K562 (cell line): ENCODE measurements around the gene UROD. TPM values are rescaled to one million over a fixed set of nuclear protein-coding genes. Genes with fewer than 3 reads are reported as not detected.
A peak's percentile ranks its signal among the peaks of the same experiment; 100 is the strongest.

Source experiments
- ATAC-seq: fragments of 200-7000 bp; cut with Tn5 transposase; 3 replicates; pipeline ENCODE4 v1.9.1; 2020; ENCODE audit warnings: moderate library complexity
- BruUV-seq: library from RNA; stranded (reverse); fragments of 400-500 nt; replicated peaks from 2 replicates; lab custom pipeline; 2021; lab: Mats Ljungman, UMichigan
- CTCF ChIA-PET: fragments of 300-600 bp; formaldehyde crosslinking; extraction: SDS; loops from one replicate; lab custom pipeline; 2021; ENCODE audit warnings: low intra/inter-chr PET ratio; lab: Yijun Ruan, JAX
- POLR2A ChIA-PET: fragments of 300-600, 350-650 bp; sonication (Branson Sonifier 250); formaldehyde crosslinking; extraction: SDS; loops from one replicate; lab custom pipeline; 2021; ENCODE audit warnings: antibody characterized with exemption, inconsistent platforms; lab: Yijun Ruan, JAX
- DNase-seq, 4 experiments: peaks; one replicate each; pipeline versions ENCODE4 v3.0.0 to v3.0.0-alpha.2; 2011 to 2018; ENCODE audit warnings: low spot score in 3 of 4, mixed read lengths in 3 of 4; ENCODE audit errors: extremely low read depth in 1 of 4
- FAIRE-seq: peaks from 2 replicates; lab custom pipeline; 2011; peaks lifted over from hg19 to GRCh38; lab: Jason Lieb, UNC
- H2AFZ ChIP-seq: 2 replicates; pipeline ENCODE4 v1.6.0; 2011; ENCODE audit warnings: low read depth, low read length, control low read depth, inconsistent platforms
- H3K27ac ChIP-seq: fragments of 200-600 bp; 3 replicates; pipeline ENCODE4 v1.8.0; 2011; ENCODE audit warnings: low read depth, mild to moderate bottlenecking, control low read depth, inconsistent platforms, low read length, moderate library complexity, mixed read lengths; ENCODE audit errors: extremely low read depth
- H3K27me3 ChIP-seq, 2 experiments: fragments of 300-600 bp in 1 of 2; 2 replicates in 1 of 2; 3 replicates in 1 of 2; pipeline versions ENCODE4 v1.6.0 to v1.8.0; 2011; ENCODE audit warnings: inconsistent platforms in 2 of 2, low read length in 2 of 2, mild to moderate bottlenecking in 1 of 2, mixed read lengths in 1 of 2, moderate library complexity in 1 of 2; ENCODE audit not compliant: control insufficient read depth in 2 of 2, insufficient read depth in 2 of 2
- H3K36me3 ChIP-seq: fragments of 300-600 bp; 3 replicates; pipeline ENCODE4 v1.8.0; 2011; ENCODE audit warnings: mild to moderate bottlenecking, low read length, inconsistent platforms; ENCODE audit not compliant: control insufficient read depth, insufficient read depth
- H3K4me1 ChIP-seq, 2 experiments: fragments of 200-600 bp in 1 of 2; replicated peaks in 1 of 2; 2 replicates in 1 of 2; 3 replicates in 1 of 2; pipeline versions ENCODE4 v1.5.1 to v1.8.0; 2011; ENCODE audit warnings: inconsistent platforms in 2 of 2, low read length in 2 of 2, mild to moderate bottlenecking in 1 of 2, mixed read lengths in 1 of 2, moderate library complexity in 1 of 2; ENCODE audit not compliant: control insufficient read depth in 2 of 2, insufficient read depth in 2 of 2
- H3K4me2 ChIP-seq: 2 replicates; pipeline ENCODE4 v1.6.1; 2011; ENCODE audit warnings: low read length, control low read depth, inconsistent platforms, mixed read lengths; ENCODE audit not compliant: insufficient read depth
- H3K4me3 ChIP-seq: fragments of 200-600 bp; sonication (generic), shearing (Covaris generic); 2 replicates; pipeline ENCODE4 v1.5.1; 2016; ENCODE audit warnings: control low read depth, inconsistent platforms
- H3K79me2 ChIP-seq: fragments of 200-600 bp; 3 replicates; pipeline ENCODE4 v1.8.0; 2011; ENCODE audit warnings: low read length, inconsistent platforms; ENCODE audit not compliant: control insufficient read depth, insufficient read depth
- H3K9ac ChIP-seq, 2 experiments: 2 replicates each; pipeline versions ENCODE4 v1.6.0 to v1.6.1; 2011; ENCODE audit warnings: low read depth in 2 of 2, low read length in 2 of 2, control low read depth in 1 of 2, inconsistent platforms in 1 of 2, mild to moderate bottlenecking in 1 of 2, mixed read lengths in 1 of 2; ENCODE audit not compliant: insufficient read depth in 1 of 2
- H3K9me1 ChIP-seq: one replicate; pipeline ENCODE4 v1.6.0; 2011; ENCODE audit warnings: inconsistent platforms, mild to moderate bottlenecking, low read length, moderate library complexity; ENCODE audit not compliant: control insufficient read depth, insufficient read depth
- H3K9me3 ChIP-seq: replicated peaks from 2 replicates; pipeline ENCODE4 v1.5.1; 2011; ENCODE audit warnings: low read depth, low read length, inconsistent platforms; ENCODE audit not compliant: control insufficient read depth, insufficient read depth
- H4K20me1 ChIP-seq: replicated peaks from 2 replicates; pipeline ENCODE4 v1.6.1; 2011; ENCODE audit warnings: low read length, inconsistent platforms, mixed read lengths; ENCODE audit not compliant: control insufficient read depth, insufficient read depth
- ATF4 ChIP-seq: fragments of 450-650 bp; formaldehyde crosslinking; IDR thresholded peaks from 2 replicates; pipeline ENCODE4 v1.4.0; 2022; ENCODE audit warnings: mild to moderate bottlenecking, moderate library complexity
- FOSL1 ChIP-seq: fragments of 200-800 bp; sonication (Bioruptor generic); conservative IDR thresholded peaks from 2 replicates; pipeline ENCODE4 v1.6.1; 2016; ENCODE audit warnings: missing genetic modification characterization, missing compliant biosample characterization
- FOXA3 ChIP-seq, 2 experiments: fragments of 450-650 bp in 1 of 2; sonication (generic) in 1 of 2; formaldehyde crosslinking; IDR thresholded peaks in 1 of 2; conservative IDR thresholded peaks in 1 of 2; 2 replicates each; pipeline versions ENCODE4 v1.4.0 to v1.8.0; 2020 to 2022; ENCODE audit warnings: mild to moderate bottlenecking in 2 of 2, missing genetic modification reagents in 1 of 2
- GATA2 ChIP-seq: sonication (generic); formaldehyde crosslinking; IDR thresholded peaks from 2 replicates; pipeline ENCODE4 v1.4.0; 2020; ENCODE audit warnings: mild to moderate bottlenecking, missing genetic modification reagents
- HSF4 ChIP-seq: fragments of 250-450 bp; sonication (Bioruptor Pico); IDR thresholded peaks from 2 replicates; pipeline ENCODE4 v2.1.2; 2022; ENCODE audit warnings: mild to moderate bottlenecking, moderate library complexity, borderline replicate concordance
- KAT8 ChIP-seq: fragments of 450-650 bp; IDR thresholded peaks from 2 replicates; pipeline ENCODE4 v1.6.1; 2016; ENCODE audit warnings: low read depth, mild to moderate bottlenecking
- NCOA6 ChIP-seq: fragments of 450-650 bp; IDR thresholded peaks from 2 replicates; pipeline ENCODE4 v1.6.1; 2017; ENCODE audit warnings: mild to moderate bottlenecking
- NFE2 ChIP-seq: IDR thresholded peaks from 2 replicates; pipeline ENCODE4 v1.6.1; 2014; ENCODE audit warnings: antibody characterized with exemption, low read depth
- NFYB ChIP-seq: IDR thresholded peaks from 2 replicates; pipeline ENCODE4 v1.6.1; 2011; ENCODE audit warnings: mild to moderate bottlenecking, moderate library complexity; ENCODE audit not compliant: insufficient read length; ENCODE audit errors: extremely low read depth
- POLR2H ChIP-seq: IDR thresholded peaks from 2 replicates; pipeline ENCODE4 v1.6.1; 2016; ENCODE audit warnings: missing genetic modification characterization, low read depth, mild to moderate bottlenecking, control low read depth, missing compliant biosample characterization, moderate library complexity
- SAP30 ChIP-seq: fragments of 200-600 bp; sonication (generic); IDR thresholded peaks from 2 replicates; pipeline ENCODE4 v1.6.1; 2012; ENCODE audit warnings: borderline replicate concordance, low read depth, mild to moderate bottlenecking, moderate library complexity, low read length, control low read depth, inconsistent platforms; ENCODE audit not compliant: insufficient read depth, poor library complexity, severe bottlenecking
- SMAD1 ChIP-seq: fragments of 150-350 bp; IDR thresholded peaks from 2 replicates; pipeline ENCODE4 v1.6.1; 2014; ENCODE audit warnings: low read length, low read depth; ENCODE audit not compliant: partially characterized antibody
- ZFP36 ChIP-seq: fragments of 150-350 bp; IDR thresholded peaks from 2 replicates; pipeline ENCODE4 v1.6.1; 2018; ENCODE audit warnings: low read length, low read depth; ENCODE audit not compliant: partially characterized antibody
- ZNF133 ChIP-seq: fragments of 250-450 bp; sonication (Bioruptor Pico); IDR thresholded peaks from 2 replicates; pipeline ENCODE4 v1.4.0; 2020; ENCODE audit warnings: mild to moderate bottlenecking
- ZNF41 ChIP-seq: fragments of 250-450 bp; sonication (Bioruptor Pico); conservative IDR thresholded peaks from 2 replicates; pipeline ENCODE4 v1.4.0; 2020; ENCODE audit warnings: mild to moderate bottlenecking
- ZNF639 ChIP-seq, 2 experiments: fragments of 200-800 bp in 1 of 2; sonication (Bioruptor generic) in 1 of 2; sonication (generic) in 1 of 2; formaldehyde crosslinking in 1 of 2; IDR thresholded peaks in 1 of 2; conservative IDR thresholded peaks in 1 of 2; 2 replicates each; pipeline versions ENCODE4 v1.5.0 to v1.6.1; 2016 to 2020; ENCODE audit warnings: missing compliant biosample characterization in 1 of 2, missing genetic modification characterization in 1 of 2, missing genetic modification reagents in 1 of 2
- WGBS: fragments of 100-300 bp; shearing (Covaris generic); methylation state at CpG from one replicate; pipeline ENCODE4 v1.1.6; 2016; ENCODE audit warnings: low coverage, mixed read lengths; ENCODE audit not compliant: insufficient coverage; ENCODE audit errors: missing lambda C conversion rate; 5-methylcytosine and 5-hydroxymethylcytosine counted together
- in situ Hi-C: fragments of 300-500 bp; cut with MboI; formaldehyde crosslinking; loops from 4 replicates; pipeline ENCODE4 v1.15.0; 2018; ENCODE audit warnings: inconsistent platforms, mixed read lengths
- intact Hi-C: fragments of 100-400 bp; cut with micrococcal nuclease; formaldehyde crosslinking; loops from 2 replicates; pipeline ENCODE4 v1.14.2; 2022
- polyA plus RNA-seq, 8 experiments: library from polyadenylated mRNA; depleted of rRNA in 4 of 8; stranded (reverse) in 5 of 8; unstranded in 3 of 8; fragments of >200 nt; fragmentation: Nextera tagmentation in 2 of 8; fragmentation: Illumina TruSeq in 1 of 8; extraction: Ambion mirVana in 2 of 8; extraction: Trizol in 1 of 8; gene quantifications; 2 replicates each; pipeline versions ENCODE4 v1.2.1 to v1.2.3, GENCODE V29; 2011 to 2014; ENCODE audit warnings: inconsistent platforms in 1 of 8, missing spikeins in 1 of 8
- total RNA-seq, 7 experiments: library from RNA; depleted of rRNA in 6 of 7; stranded (reverse); fragments of >200 nt in 6 of 7; fragmentation: Illumina TruSeq in 2 of 7; extraction: Trizol in 2 of 7; gene quantifications; 2 replicates each; pipeline versions ENCODE4 v1.2.1 to v1.2.3, GENCODE V29; 2011 to 2021; ENCODE audit warnings: low replicate concordance in 1 of 7

Gene UROD
- total and polyA plus RNA-seq, 9 of the 15 experiments (the other 6 are each of a cell fraction or from before 2014, with no cell fraction given), result 533 to 2,933 (median 1,100) TPM

GRCh38 chr1:45009956-45010854, 1.8 kb upstream of the UROD start:
- ChIA-PET POLR2A (interaction anchor here (0.6 to 8.7 kb wide), 24 partner anchors 7 to 574 kb away, joined by 3 to 113 read pairs (median 4); partner anchors contain the start of genes BTBD19, EIF2B3, MUTYH and NASP), CTCF (interaction anchor here (0.6 kb wide), 1 partner anchor 136 kb away, joined by 3 read pairs; no protein-coding TSS in a partner anchor)
- Histone ChIP-seq H2AFZ (peak overlapping the region; percentile 99; the same call in 1 of the 2 replicates), H3K4me1 (peaks cover 36 to 40% of the 10 kb centered on the region in 2 experiments), H3K9ac (peak overlapping the region; percentile 84 to 92), H3K4me2 (peak overlapping the region; percentile 95), H3K4me3 (peak overlapping the region; percentile 86), H4K20me1 (peaks cover 21% of the 10 kb centered on the region; the same call in 1 of the 2 replicates), H3K79me2 (peaks cover 49% of the 10 kb centered on the region), H3K9me3 (no peaks in the 10 kb centered on the region), H3K27ac (peak overlapping the region; percentile 85; the same call in 2 of the 3 replicates), H3K9me1 (peaks cover 8% of the 10 kb centered on the region), H3K27me3 (no peaks in the 10 kb centered on the region), H3K36me3 (peaks cover 71% of the 10 kb centered on the region)
- ATAC-seq (no peak), FAIRE-seq (no peak), DNase-seq (peak; percentile 32 to 50 (median 40))
- in situ Hi-C loops (loop anchor here (5.0 kb wide), 4 partner anchors 173 to 482 kb away; partner anchors contain the start of gene TESK2), intact Hi-C loops (loop anchor here (5.0 to 10.0 kb wide), 4 partner anchors 83 to 565 kb away; partner anchors contain the start of gene ZSWIM5)
- BruUV-seq, result TSS peak; percentile 40
- 24% methylated on average over 41 of the region's 41 CpGs for WGBS
- TF ChIP-seq SMAD1, result no peak
- no peak for TF ChIP-seq NFYB
- TF ChIP-seq KAT8, result no peak
- TF ChIP-seq NCOA6, result no peak
- no peak for TF ChIP-seq FOXA3 (CRISPR knock-in tag; conservative IDR thresholded peaks at IDR 0.05 in 1 of 2, IDR thresholded peaks at IDR 0.05 in 1 of 2)
- no peak for TF ChIP-seq SAP30
- TF ChIP-seq POLR2H (tag), result no peak
- TF ChIP-seq GATA2 (CRISPR knock-in tag), result no peak
- no peak for TF ChIP-seq HSF4 (CRISPR knock-in tag)
- TF ChIP-seq ZFP36, result no peak
- no peak for TF ChIP-seq ZNF41 (CRISPR knock-in tag)
- no peak for TF ChIP-seq ZNF133
- 0 out of 2 replicates have a peak, but pooled peaks have one; percentile 39 for TF ChIP-seq FOSL1 (tag)
- TF ChIP-seq ATF4 (CRISPR knock-in tag), result no peak
- no peak for TF ChIP-seq ZNF639 (CRISPR knock-in tag; conservative IDR thresholded peaks at IDR 0.05 in 1 of 2, IDR thresholded peaks at IDR 0.05 in 1 of 2)
- no peak for TF ChIP-seq NFE2
